NCI-H146 treated with DMSO at 0.1 percent for 48 hours (cell line): Measurements from ENCODE around the gene LRRC10B.
A peak's percentile ranks its signal among the peaks of the same experiment; 100 is the strongest.

Source experiments
- DNase-seq: peaks from one replicate; lab custom pipeline; 2025; ENCODE audit not compliant: unreplicated experiment; lab: John Stamatoyannopoulos, UW

The LRRC10B gene

DNA sequence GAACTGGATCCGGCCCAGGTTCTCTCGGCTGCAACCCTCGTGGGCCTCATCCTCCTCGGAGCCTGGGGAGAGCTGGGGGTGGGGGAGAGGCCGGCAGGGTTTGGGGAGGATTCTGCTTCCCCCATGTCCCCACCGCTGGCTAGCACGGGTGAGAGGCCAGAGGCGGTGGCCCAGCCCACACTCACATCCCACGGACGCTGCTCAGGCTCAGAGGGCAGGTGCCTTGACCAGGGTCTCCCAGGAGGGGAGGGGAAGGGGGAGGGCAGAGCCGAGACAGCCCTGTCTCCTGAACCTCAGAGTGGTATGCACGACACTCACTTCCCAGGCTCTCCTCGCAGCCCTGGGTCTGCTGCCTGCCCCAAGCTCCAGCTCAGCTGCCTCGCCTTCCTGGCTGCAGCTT, 19.6 kb downstream of the LRRC10B start:
- DNase-seq, result no peak

DNA sequence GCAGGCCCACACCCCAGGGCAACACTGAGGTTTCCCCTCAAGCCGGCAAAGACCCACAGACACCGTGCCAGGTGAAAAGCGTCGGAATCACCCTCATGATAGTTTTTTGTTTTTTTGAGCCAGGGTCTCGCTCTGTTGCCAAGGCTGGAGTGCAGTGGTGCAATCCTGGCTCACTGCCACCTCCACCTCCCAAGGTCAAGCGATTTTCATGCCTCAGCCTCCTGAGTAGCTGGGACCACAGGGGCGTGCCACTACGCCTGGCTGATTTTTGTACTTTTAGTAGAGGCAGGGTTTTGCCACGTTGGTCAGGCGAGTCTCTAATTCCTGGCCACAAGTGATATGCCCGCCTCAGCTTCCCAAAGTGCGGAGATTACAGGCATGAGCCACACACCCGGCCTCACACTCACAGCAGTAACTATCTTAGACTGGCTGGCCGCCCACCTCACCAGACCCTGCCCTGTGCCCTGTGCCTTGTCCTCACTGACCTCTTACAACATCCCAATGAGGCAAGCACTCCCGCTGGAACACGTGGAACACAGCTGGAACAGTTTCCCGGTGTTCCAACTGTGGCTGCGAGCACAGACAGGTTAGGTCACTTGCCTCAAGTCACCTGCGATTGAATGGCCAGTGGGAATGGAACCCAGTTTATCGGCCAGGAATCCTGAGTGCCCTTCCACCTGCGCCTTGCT, 21.1 kb downstream of the LRRC10B start:
- no peak for DNase-seq

GRCh38 chr11:61531044-61531443, 22.5 kb downstream of the LRRC10B start:
- DNase-seq, result no peak

DNA sequence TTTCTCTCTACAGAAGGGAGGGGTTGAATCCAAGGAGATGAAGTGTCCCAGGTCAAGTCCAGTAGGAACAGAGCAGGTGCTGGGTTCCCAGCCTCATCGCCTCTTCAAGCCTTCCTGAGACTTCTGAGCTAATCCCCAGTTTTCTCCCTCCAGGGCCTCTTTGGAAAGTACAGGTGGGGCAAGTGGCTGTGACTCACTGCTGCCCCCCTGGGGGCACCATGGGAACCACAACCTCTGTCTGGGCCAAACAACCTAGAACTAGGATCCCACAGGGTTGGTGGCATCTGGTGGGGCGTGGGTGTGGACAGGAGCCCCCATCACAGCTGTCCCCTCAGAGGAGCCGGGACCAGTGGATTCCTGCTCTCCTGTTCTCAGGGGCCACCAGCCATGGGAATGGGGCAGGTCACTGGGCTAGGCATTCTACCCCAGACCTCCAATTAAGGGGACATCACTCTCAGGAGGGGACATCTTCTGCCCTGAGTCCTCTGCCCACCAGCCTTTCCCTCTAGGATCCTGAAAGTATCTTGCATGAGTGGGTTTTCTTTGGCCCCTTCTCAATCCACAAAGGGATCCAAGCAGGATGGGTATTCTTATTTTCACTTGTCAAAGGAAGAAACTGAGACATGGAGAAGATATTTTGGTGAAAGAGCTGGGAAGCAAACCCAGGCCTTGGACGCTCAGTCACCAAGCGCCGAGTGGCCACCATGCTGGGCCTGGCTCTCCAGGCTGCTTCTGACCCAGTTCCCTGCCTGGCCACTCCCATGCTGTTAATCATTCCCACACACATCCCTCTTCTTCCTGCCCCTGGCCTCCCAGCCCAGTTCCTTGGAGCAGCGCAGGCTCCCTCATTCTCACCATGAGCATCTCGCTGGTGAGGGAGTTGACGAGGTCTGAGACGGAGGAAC, 23.8 kb downstream of the LRRC10B start:
- DNase-seq, result peak; percentile 22

GRCh38 chr11:61533039-61533375, 24.5 kb downstream of the LRRC10B start:
- no peak for DNase-seq

DNA sequence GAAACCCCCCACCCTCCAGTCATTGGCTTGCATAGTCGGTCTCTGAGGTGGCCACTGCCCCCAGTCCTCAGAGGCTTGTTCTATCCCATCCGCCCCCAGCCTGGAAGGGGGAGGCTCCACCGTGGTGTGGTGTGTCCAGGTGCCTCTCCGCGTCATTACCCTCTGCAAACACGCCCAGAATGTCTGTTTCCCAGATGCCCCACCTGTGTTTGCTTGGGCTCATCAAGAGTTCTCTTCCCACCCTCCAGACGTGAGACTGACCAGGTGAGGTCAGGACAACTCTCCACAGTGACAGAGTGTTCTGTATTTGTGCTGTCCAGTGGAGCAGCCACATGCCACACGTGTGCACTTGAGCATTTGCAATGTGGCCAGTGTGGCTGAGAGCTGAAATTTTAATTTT, 24.9 kb downstream of the LRRC10B start:
- peak; percentile 90 for DNase-seq

DNA sequence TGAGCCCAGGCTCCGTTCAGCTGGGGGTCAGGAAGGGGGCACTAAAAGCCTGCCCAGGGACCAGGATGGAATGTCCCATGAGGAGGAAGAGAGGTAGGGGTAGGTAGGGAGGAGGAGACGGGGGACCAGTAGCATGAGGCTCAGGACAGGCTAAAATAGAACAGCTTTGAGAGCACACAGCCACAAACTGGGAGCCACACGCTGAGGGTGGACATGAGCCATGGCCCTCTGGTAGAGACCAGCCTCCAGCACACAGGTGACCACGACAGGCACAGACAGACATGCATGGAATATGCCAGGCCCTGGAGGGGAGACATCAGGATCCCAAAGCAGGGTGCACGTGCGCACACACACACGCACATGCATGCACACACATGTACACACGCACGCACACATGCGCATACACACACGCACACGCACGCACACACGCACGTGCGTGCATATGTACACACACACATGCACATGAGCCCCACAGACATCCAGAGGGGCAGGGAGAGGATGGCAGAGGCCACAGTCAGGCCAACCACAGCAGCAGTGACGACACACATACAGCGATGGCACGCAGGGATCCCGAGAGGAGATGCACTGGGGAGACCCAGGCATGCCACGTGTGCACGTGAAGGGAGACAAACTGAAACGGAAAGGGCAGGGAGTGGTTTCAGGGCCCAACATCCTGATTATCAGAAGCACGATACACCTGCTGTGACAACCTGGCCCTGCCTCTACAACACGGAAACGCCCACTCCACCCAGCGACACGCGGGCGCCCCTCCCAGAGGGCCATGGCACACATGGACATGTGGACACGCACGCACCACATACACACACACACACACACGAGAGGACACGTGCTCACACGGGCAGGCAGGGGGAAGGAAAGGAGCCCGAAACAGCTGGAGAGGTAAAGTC, 25.7 kb downstream of the LRRC10B start:
- no peak for DNase-seq

- DNase-seq, result no peak
Observed at GRCh38 chr11:61534933-61535839, 26.6 kb downstream of the LRRC10B start.

DNA sequence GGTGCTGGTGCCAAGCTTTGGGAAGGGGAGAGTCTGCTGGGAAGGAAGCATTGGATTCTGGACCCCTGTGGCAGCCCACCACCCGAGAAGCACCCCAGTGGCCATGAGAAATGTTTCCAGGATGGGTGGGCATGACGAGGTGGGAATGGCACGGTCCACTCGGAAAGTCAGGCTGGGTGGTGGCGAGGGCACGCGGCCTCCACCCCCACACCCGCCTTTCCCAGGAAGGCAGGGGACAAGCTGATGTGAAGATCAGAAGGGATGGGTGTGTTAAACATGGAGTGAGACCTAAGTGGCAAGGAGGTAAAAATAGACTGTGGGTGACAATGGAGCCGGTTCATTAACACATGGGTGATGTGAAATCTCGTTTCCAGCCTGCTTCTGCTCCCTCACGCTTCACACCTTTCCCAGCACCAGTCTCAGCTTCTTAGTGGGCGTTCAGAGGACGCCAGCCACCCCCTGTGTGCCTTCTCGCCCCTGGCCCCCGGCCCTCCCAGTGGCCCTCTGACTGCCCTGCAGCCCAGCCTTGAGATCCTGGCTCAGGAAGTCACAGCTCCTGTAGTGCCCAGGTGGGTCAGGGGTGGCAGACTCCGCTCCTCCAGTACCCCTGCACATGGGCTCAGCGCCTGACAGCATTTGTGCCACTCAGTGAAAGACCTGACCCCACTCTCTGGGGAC, 27.6 kb downstream of the LRRC10B start:
- DNase-seq, result no peak

DNA sequence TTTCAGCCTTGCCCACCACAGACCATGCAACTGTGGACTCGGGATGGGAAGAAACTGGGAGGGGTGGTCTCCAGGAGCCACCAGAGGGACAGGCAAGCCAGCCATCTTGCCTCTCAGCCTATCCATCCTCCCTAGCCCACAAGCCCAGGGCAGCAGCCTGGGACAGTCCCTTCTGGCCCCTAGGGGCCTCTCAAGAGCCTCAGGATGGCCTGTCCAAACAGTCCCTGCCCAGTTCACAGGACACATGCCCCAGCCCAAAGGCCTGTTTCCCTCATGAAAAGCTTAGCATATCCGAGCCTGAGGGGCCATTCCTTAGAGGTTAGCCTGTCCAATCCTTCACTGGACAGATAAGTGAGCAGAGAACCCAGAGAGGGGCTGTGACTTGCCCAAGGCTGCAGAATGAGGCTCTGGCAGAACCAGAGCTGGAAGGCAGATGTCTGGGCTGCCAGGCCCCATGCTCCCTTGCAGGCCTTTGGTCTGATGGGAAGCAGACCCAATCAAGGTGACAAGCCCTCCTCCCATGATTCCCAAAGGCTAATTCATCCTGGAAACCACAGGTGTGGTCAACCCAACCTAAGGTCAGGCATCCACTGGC, 28.2 kb downstream of the LRRC10B start:
- DNase-seq, result no peak

DNA sequence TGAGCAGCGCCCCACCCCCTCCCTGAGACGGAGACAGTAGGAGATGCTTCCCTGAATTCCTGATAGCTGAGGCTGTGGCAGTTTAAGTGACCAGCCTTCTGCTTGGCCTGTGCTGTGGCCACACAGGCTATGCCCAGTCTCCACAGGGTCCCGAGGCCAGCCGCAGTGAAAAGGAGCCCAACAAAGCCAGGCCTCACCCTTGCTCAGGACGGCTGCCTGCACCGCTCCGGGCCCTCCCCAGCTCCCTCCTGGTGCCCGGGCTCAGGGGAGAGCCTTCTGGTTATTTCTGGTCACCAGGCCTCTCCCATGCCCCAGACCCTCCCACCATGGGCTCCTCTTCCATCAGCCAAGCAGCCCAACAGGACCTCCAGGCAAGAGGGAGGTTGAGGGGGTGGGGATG, 28.8 kb downstream of the LRRC10B start:
- DNase-seq, result no peak

DNA sequence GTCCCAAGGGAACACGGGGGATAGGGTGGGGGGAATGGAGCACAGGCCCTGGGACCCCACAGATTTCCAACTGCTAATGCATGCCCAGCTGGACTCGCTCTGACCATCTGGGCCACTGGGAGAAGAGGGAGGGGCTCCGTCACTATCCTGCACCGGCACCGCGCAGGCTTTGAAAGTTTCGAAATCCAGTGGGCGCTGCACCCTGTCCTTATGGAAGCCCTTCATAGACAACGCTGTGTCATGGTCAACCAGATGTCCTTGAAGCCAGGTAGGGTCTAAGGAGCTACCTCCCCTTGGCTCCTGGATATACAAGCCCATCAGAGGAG, 30.1 kb downstream of the LRRC10B start:
- no peak for DNase-seq

GRCh38 chr11:61539006-61539405, 30.5 kb downstream of the LRRC10B start:
- DNase-seq, result no peak

DNA sequence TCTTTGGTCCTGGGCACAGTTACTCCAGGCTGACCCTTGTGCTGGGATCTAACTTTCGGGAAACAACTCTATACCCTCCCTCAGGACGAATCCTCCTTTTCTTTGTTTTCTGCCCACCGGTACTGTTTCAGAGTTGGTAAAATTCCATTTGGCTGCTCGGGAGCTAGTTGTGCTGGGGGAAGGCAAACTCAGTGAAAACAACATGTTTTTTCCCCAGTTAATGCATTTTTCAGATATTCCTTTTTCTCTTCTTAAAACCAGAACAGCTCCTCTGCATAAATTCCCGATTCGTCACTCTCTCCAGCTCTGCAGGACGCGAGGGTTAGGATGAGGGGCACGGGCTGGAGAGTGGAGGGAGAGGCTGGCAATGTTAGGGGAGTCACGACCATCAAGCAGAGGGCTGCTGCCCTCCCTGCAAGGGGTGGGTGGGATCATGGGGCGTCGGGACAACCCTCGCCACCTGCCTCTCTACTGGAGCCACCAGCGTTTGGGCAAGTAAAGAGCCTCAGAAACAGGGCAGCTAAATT, 31.3 kb downstream of the LRRC10B start:
- no peak for DNase-seq

DNA sequence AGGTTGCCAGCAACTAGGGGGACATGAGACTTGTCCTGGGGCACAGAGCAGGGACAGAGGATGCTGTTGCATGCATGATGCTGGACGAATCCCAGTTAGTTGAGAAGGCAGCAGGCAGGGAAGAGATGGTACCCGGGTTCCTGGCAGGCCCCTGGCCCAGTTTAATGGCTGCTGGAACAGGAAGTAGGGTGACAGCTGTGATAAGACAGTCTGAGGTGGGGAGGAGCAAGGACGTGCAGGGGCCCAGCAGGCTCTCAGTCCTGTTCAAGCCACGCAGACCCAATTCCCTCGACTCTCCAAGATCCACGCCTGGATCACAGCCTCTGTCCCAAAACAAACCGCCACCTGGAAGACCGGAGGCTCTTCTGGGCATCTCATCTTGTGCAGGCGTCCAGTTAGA, 32.0 kb downstream of the LRRC10B start:
- DNase-seq, result no peak

- peak; percentile 41 for DNase-seq
Observed at GRCh38 chr11:61541598-61541997, 33.0 kb downstream of the LRRC10B start.

DNA sequence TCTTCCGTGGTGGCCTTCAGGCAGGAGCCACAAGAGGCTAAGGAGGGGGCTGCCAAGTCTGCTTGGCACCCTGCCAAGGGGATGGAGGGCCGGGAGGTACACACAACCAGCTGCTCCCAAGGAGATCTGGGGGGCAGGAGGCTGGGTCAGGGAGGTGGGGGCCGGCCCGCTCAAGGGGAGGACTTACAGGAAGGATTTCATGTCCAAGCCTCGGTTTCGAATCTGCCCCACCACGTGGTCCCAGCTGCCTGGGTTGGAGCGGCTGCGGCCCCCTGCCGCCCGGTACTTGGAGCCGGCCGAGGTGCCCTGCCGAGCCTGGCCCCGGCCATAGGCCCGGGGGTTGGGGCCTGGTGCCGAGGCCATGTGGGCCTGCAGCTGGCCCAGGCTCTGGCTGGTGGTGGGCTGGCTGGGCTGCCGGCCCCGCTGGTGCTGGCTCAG, 33.5 kb downstream of the LRRC10B start:
- no peak for DNase-seq

GRCh38 chr11:61542705-61543104, 34.2 kb downstream of the LRRC10B start:
- no peak for DNase-seq

GRCh38 chr11:61543606-61544306, 35.2 kb downstream of the LRRC10B start:
- no peak for DNase-seq
